ENCODE results near the gene NDUFB3. TPM values are rescaled to one million over a fixed set of nuclear protein-coding genes. Genes with fewer than 3 reads are reported as not detected.

NDUFB3 gene
- total RNA-seq, 6 donors from 2014 or later, result 13.6 to 72.0 (median 52.0) TPM

- Histone ChIP-seq H3K27ac (no peak overlapping the region), H3K4me3 (no peak overlapping the region), H3K27me3 (no peaks in the 10 kb centered on the region), H3K9me3 (no peaks in the 10 kb centered on the region), H3K4me1 (no peaks in the 10 kb centered on the region), H3K36me3 (peaks cover 8 to 34% (median 18%) of the 10 kb centered on the region in 4 donors)
- ATAC-seq (ENCODE audit: low FRiP score in 2 of 2), result no peak
- TF ChIP-seq, protein P1, sequence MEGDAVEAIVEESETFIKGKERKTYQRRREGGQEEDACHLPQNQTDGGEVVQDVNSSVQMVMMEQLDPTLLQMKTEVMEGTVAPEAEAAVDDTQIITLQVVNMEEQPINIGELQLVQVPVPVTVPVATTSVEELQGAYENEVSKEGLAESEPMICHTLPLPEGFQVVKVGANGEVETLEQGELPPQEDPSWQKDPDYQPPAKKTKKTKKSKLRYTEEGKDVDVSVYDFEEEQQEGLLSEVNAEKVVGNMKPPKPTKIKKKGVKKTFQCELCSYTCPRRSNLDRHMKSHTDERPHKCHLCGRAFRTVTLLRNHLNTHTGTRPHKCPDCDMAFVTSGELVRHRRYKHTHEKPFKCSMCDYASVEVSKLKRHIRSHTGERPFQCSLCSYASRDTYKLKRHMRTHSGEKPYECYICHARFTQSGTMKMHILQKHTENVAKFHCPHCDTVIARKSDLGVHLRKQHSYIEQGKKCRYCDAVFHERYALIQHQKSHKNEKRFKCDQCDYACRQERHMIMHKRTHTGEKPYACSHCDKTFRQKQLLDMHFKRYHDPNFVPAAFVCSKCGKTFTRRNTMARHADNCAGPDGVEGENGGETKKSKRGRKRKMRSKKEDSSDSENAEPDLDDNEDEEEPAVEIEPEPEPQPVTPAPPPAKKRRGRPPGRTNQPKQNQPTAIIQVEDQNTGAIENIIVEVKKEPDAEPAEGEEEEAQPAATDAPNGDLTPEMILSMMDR (IDR thresholded peaks at IDR 0.05), result no peak
- TF ChIP-seq POLR2AphosphoS5 (IDR thresholded peaks at IDR 0.05), result no peak
- no peak for TF ChIP-seq POLR2A (IDR thresholded peaks at IDR 0.05)
- no peak for TF ChIP-seq EP300 (IDR thresholded peaks at IDR 0.05)
- WGBS, 2 donors, result 89 to 90% methylated on average over 4 of the region's 4 CpGs
- DNase-seq, result no peak
These were observed 18.8 kb downstream of the NDUFB3 start for GRCh38 chr2:201090574-201090973.

DNA sequence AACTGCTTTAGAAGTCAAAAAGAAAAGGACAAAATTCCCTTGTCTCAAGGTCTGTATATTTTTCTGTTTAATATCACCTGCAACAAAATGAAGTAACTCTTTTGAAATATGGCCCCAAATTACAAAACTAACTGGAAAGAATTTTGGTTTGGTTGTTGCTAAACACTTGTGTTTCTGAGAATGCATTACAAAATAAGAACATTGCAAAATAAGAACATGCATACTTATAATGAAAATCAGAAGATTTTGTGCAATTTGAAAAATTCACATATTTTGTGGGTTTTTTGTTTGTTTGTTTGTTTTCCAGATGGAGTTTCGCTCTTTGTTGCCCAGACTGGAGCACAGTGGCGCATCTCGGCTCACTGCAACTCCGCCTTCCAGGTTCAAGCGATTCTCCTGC is 21.8 kb downstream of the NDUFB3 start:
- no peaks in the 10 kb centered on the region for H3K9me3 ChIP-seq
- H3K27me3 ChIP-seq, result no peaks in the 10 kb centered on the region
- TF ChIP-seq POLR2A (IDR thresholded peaks at IDR 0.05) (no peak), POLR2AphosphoS5 (IDR thresholded peaks at IDR 0.05) (peak in 1 of 2 donors; percentile 48), EP300 (IDR thresholded peaks at IDR 0.05) (no peak)
- TF ChIP-seq, protein P1 (IDR thresholded peaks at IDR 0.05), result no peak
- peaks cover 0 to 3% (median 0%) of the 10 kb centered on the region in 4 donors for H3K4me1 ChIP-seq
- peaks cover 0 to 8% (median 2%) of the 10 kb centered on the region in 4 donors for H3K36me3 ChIP-seq
- H3K27ac ChIP-seq, result peak overlapping the region in 3 of 4 donors; percentile 57 to 68 (median 67)
- peak overlapping the region in 2 of 4 donors; percentile 6 to 7 for H3K4me3 ChIP-seq
- no peak for ATAC-seq (ENCODE audit: low FRiP score in 2 of 2)
- 75 to 91% methylated on average over 5 of the region's 5 CpGs for WGBS, 2 donors
- DNase-seq, result no peak

DNA sequence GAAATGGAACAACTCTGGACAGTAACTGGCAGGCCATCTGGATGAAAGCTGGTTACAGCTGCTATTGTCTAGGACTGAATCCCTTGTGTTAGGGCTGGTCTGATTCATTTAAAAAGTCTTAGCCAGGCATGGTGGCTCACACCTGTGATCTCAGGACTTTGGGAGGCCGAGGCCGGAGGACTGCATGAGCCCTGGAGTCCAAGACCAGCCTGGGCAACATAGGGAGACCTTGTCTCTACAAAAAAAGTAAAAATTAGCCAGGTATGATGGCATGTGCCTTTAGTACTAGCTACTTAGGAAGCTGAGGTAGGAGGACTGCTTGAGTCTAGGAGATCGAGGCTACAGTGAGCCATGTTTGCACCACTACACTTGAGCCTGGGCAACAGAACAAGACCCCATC is 28.7 kb downstream of the NDUFB3 start:
- H3K4me3 ChIP-seq, result no peak overlapping the region

GRCh38 chr2:201105759-201106158 is 34.0 kb downstream of the NDUFB3 start:
- no peaks in the 10 kb centered on the region for H3K9me3 ChIP-seq
- no peaks in the 10 kb centered on the region for H3K27me3 ChIP-seq
- 100% methylated on average over 1 of the region's 1 CpG for WGBS, 2 donors
- H3K36me3 ChIP-seq, result no peaks in the 10 kb centered on the region
- H3K27ac ChIP-seq, result no peak overlapping the region
- H3K4me1 ChIP-seq, result no peaks in the 10 kb centered on the region
- ATAC-seq (ENCODE audit: low FRiP score in 2 of 2) (no peak), DNase-seq (no peak)
- TF ChIP-seq, protein P1 (IDR thresholded peaks at IDR 0.05), result no peak
- no peak for TF ChIP-seq POLR2AphosphoS5 (IDR thresholded peaks at IDR 0.05)
- no peak for TF ChIP-seq EP300 (IDR thresholded peaks at IDR 0.05)
- TF ChIP-seq POLR2A (IDR thresholded peaks at IDR 0.05), result no peak
- no peak overlapping the region for H3K4me3 ChIP-seq

More for the DNA sequence above, 28.7 kb downstream of the NDUFB3 start:
- H3K27me3 ChIP-seq, result no peaks in the 10 kb centered on the region
- H3K27ac ChIP-seq, result no peak overlapping the region
- no peaks in the 10 kb centered on the region for H3K36me3 ChIP-seq
- 94 to 100% methylated on average over 3 of the region's 3 CpGs for WGBS, 2 donors
- DNase-seq, result no peak
- TF ChIP-seq, protein P1 (IDR thresholded peaks at IDR 0.05), result no peak
- no peak for TF ChIP-seq POLR2A (IDR thresholded peaks at IDR 0.05)
- TF ChIP-seq POLR2AphosphoS5 (IDR thresholded peaks at IDR 0.05), result no peak
- TF ChIP-seq EP300 (IDR thresholded peaks at IDR 0.05), result no peak
- ATAC-seq (ENCODE audit: low FRiP score in 2 of 2), result no peak
- H3K9me3 ChIP-seq, result no peaks in the 10 kb centered on the region
- H3K4me1 ChIP-seq, result peaks cover 0 to 3% (median 0%) of the 10 kb centered on the region in 4 donors

DNA sequence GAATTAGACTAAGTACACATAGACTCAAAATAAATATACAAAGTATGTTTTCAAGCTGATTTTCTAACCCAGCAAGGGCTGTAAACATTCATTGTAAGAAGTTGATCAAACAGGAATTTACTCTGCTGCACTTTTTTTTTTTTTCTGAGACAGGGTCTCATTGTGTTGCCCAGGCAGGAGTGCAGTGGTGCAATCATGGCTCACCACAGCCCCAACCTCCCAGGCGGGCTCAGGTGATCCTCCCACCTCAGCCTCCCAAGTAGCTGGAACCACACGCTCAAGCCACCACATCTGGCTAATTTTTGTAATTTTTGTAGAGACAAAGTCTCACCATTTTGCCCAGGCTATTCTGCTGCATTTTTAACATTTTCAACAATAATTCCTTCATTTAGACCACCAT is 35.8 kb downstream of the NDUFB3 start:
- Histone ChIP-seq H3K4me3 (no peak overlapping the region), H3K27ac (no peak overlapping the region), H3K4me1 (no peaks in the 10 kb centered on the region), H3K9me3 (no peaks in the 10 kb centered on the region), H3K36me3 (no peaks in the 10 kb centered on the region), H3K27me3 (no peaks in the 10 kb centered on the region)
- 93 to 100% methylated on average over 2 of the region's 2 CpGs for WGBS, 2 donors
- ATAC-seq (ENCODE audit: low FRiP score in 2 of 2) (no peak), DNase-seq (no peak)
- no peak for TF ChIP-seq EP300 (IDR thresholded peaks at IDR 0.05)
